HEK293 (cell line): ENCODE data around the gene GCNT4.

Source experiments
- CTCF ChIA-PET: fragments of 350-600 bp; formaldehyde crosslinking; extraction: SDS; loops from one replicate; lab custom pipeline; 2021; ENCODE audit warnings: antibody characterized with exemption; lab: Yijun Ruan, JAX
- POLR2A ChIA-PET: fragments of 300-600 bp; formaldehyde crosslinking; extraction: SDS; loops from one replicate; lab custom pipeline; 2020; ENCODE audit warnings: antibody characterized with exemption, inconsistent platforms; lab: Yijun Ruan, JAX
- H3K27ac ChIP-seq: fragments of 200-500 bp; sonication (Bioruptor generic); 2 replicates; pipeline ENCODE4 v1.5.1; 2014; ENCODE audit warnings: low read depth, low read length, control low read depth, inconsistent platforms; ENCODE audit errors: extremely low read depth
- H3K36me3 ChIP-seq, 2 experiments: fragments of 200-500 bp in 1 of 2; sonication (Bioruptor generic) in 1 of 2; 1 replicate in 1 of 2; 2 replicates in 1 of 2; pipeline ENCODE4 v1.5.1; 2014 to 2017; ENCODE audit warnings: inconsistent platforms in 2 of 2, low read length in 2 of 2; ENCODE audit not compliant: control insufficient read depth in 2 of 2, insufficient read depth in 1 of 2
- H3K4me1 ChIP-seq: fragments of 200-500 bp; sonication (Bioruptor generic); 2 replicates; pipeline ENCODE4 v1.5.1; 2014; ENCODE audit warnings: mild to moderate bottlenecking, low read length, inconsistent platforms; ENCODE audit not compliant: control insufficient read depth, insufficient read depth
- H3K4me3 ChIP-seq: 2 replicates; pipeline ENCODE4 v1.5.1; 2011; ENCODE audit warnings: low read depth, mild to moderate bottlenecking, control low read depth, low read length, moderate library complexity
- H3K9me3 ChIP-seq: fragments of 200-500 bp; sonication (Bioruptor generic); 2 replicates; pipeline ENCODE4 v1.5.1; 2014; ENCODE audit warnings: low read depth, low read length, inconsistent platforms; ENCODE audit not compliant: control insufficient read depth, insufficient read depth
- YY1 ChIP-seq: fragments of 450-650 bp; formaldehyde crosslinking; IDR thresholded peaks from 2 replicates; pipeline ENCODE4 v1.5.1; 2018; ENCODE audit warnings: missing biosample characterization, missing genetic modification characterization
- TF ChIP-seq, protein P1 (sequence below): fragments of 450-650 bp; formaldehyde crosslinking; IDR thresholded peaks from 2 replicates; pipeline ENCODE4 v1.5.1; 2016; ENCODE audit warnings: missing biosample characterization, missing genetic modification characterization

The GCNT4 gene

DNA sequence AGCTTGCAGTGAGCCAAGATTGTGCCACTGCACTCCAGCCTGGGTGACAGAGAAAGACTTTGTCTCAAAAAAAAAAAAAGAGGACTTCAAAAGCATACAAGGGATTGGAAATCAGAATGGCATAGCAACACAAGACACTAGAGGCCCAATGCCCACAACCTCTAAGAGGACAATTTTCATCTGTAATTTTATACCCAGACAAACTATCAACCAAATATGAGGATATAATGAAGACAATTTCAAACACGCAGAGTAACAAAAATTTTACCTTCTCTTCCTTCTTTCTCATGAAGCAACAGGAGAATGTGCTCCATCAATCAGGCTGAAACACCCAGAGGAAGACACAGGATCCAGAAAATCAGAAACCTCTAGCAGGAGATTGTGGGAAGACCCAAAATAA lies 46.8 kb downstream of the GCNT4 start:
- H3K27ac ChIP-seq, result no peak overlapping the region
- TF ChIP-seq, protein P1, sequence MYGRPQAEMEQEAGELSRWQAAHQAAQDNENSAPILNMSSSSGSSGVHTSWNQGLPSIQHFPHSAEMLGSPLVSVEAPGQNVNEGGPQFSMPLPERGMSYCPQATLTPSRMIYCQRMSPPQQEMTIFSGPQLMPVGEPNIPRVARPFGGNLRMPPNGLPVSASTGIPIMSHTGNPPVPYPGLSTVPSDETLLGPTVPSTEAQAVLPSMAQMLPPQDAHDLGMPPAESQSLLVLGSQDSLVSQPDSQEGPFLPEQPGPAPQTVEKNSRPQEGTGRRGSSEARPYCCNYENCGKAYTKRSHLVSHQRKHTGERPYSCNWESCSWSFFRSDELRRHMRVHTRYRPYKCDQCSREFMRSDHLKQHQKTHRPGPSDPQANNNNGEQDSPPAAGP, result no peak
- no peak for TF ChIP-seq YY1 (tag by site-specific recombination)
- H3K4me1 ChIP-seq, result no peaks in the 10 kb centered on the region
- CTCF ChIA-PET, result no interaction called here
- no peak overlapping the region for H3K4me3 ChIP-seq
- no peaks in the 10 kb centered on the region for H3K36me3 ChIP-seq
- POLR2A ChIA-PET, result no interaction called here
- H3K9me3 ChIP-seq, result no peaks in the 10 kb centered on the region; the same call in 1 of the 2 replicates
